ENCODE results near the gene INPP5J.

- TF ChIP-seq, protein P1, sequence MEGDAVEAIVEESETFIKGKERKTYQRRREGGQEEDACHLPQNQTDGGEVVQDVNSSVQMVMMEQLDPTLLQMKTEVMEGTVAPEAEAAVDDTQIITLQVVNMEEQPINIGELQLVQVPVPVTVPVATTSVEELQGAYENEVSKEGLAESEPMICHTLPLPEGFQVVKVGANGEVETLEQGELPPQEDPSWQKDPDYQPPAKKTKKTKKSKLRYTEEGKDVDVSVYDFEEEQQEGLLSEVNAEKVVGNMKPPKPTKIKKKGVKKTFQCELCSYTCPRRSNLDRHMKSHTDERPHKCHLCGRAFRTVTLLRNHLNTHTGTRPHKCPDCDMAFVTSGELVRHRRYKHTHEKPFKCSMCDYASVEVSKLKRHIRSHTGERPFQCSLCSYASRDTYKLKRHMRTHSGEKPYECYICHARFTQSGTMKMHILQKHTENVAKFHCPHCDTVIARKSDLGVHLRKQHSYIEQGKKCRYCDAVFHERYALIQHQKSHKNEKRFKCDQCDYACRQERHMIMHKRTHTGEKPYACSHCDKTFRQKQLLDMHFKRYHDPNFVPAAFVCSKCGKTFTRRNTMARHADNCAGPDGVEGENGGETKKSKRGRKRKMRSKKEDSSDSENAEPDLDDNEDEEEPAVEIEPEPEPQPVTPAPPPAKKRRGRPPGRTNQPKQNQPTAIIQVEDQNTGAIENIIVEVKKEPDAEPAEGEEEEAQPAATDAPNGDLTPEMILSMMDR (IDR thresholded peaks at IDR 0.05): peak in 1 of 5 experiments; percentile 14
- TF ChIP-seq POLR2A (IDR thresholded peaks at IDR 0.05): no peak
Observed at GRCh38 chr22:31085493-31085824, 37.3 kb upstream of the INPP5J start.

All from tibial nerve (tissue), 3 donors.